KOPT-K1 (cell line): Measurements from ENCODE around the gene NHLRC1.

Experiments
- H3K27ac ChIP-seq: fragments of 200-600 bp; sonication (generic); 2 replicates; pipeline ENCODE4 v1.5.1; 2016; ENCODE audit warnings: antibody characterized with exemption, mild to moderate bottlenecking, low read depth, low read length; ENCODE audit not compliant: poor library complexity, severe bottlenecking
- H3K36me3 ChIP-seq: fragments of 200-600 bp; sonication (generic); 2 replicates; pipeline ENCODE4 v1.5.1; 2017; ENCODE audit warnings: antibody characterized with exemption, mild to moderate bottlenecking, low read length, moderate library complexity; ENCODE audit not compliant: insufficient read depth
- H3K9me3 ChIP-seq: fragments of 200-600 bp; sonication (generic); 2 replicates; pipeline ENCODE4 v1.5.1; 2017; ENCODE audit warnings: antibody characterized with exemption, low read length, mild to moderate bottlenecking; ENCODE audit not compliant: insufficient read depth, poor library complexity, severe bottlenecking

The NHLRC1 gene

GRCh38 chr6:18115356-18115755, 7.1 kb downstream of the NHLRC1 start:
- Histone ChIP-seq H3K9me3 (no peaks in the 10 kb centered on the region), H3K36me3 (no peaks in the 10 kb centered on the region), H3K27ac (no peak overlapping the region)

GRCh38 chr6:18110162-18110561, 12.3 kb downstream of the NHLRC1 start:
- no peak overlapping the region for H3K27ac ChIP-seq
- no peaks in the 10 kb centered on the region for H3K9me3 ChIP-seq
- no peaks in the 10 kb centered on the region for H3K36me3 ChIP-seq

GRCh38 chr6:18107061-18107460, 15.4 kb downstream of the NHLRC1 start:
- Histone ChIP-seq H3K9me3 (no peaks in the 10 kb centered on the region), H3K36me3 (no peaks in the 10 kb centered on the region), H3K27ac (no peak overlapping the region)

GRCh38 chr6:18102783-18103509, 19.5 kb downstream of the NHLRC1 start:
- H3K9me3 ChIP-seq = no peaks in the 10 kb centered on the region
- no peak overlapping the region for H3K27ac ChIP-seq
- H3K36me3 ChIP-seq = no peaks in the 10 kb centered on the region

- Histone ChIP-seq H3K27ac (no peak overlapping the region), H3K9me3 (no peaks in the 10 kb centered on the region), H3K36me3 (no peaks in the 10 kb centered on the region)
Measured at GRCh38 chr6:18101873-18102272, 20.6 kb downstream of the NHLRC1 start.

GRCh38 chr6:18101271-18101670, 21.2 kb downstream of the NHLRC1 start:
- Histone ChIP-seq H3K9me3 (no peaks in the 10 kb centered on the region), H3K27ac (no peak overlapping the region), H3K36me3 (no peaks in the 10 kb centered on the region)

- no peaks in the 10 kb centered on the region for H3K9me3 ChIP-seq
- H3K27ac ChIP-seq = no peak overlapping the region
- H3K36me3 ChIP-seq = no peaks in the 10 kb centered on the region
Measured at GRCh38 chr6:18100296-18100695, 22.2 kb downstream of the NHLRC1 start.

- Histone ChIP-seq H3K27ac (no peak overlapping the region), H3K36me3 (no peaks in the 10 kb centered on the region), H3K9me3 (no peaks in the 10 kb centered on the region)
Measured at GRCh38 chr6:18099511-18099910, 23.0 kb downstream of the NHLRC1 start.

- Histone ChIP-seq H3K27ac (no peak overlapping the region), H3K9me3 (no peaks in the 10 kb centered on the region), H3K36me3 (no peaks in the 10 kb centered on the region)
Measured at GRCh38 chr6:18096423-18096822, 26.1 kb downstream of the NHLRC1 start.

GRCh38 chr6:18091382-18091781, 31.1 kb downstream of the NHLRC1 start:
- H3K36me3 ChIP-seq = no peaks in the 10 kb centered on the region
- H3K27ac ChIP-seq = no peak overlapping the region
- peaks cover 6% of the 10 kb centered on the region for H3K9me3 ChIP-seq

GRCh38 chr6:18090349-18090786, 32.1 kb downstream of the NHLRC1 start:
- H3K36me3 ChIP-seq = no peaks in the 10 kb centered on the region
- no peak overlapping the region for H3K27ac ChIP-seq
- peaks cover 6% of the 10 kb centered on the region for H3K9me3 ChIP-seq

- Histone ChIP-seq H3K27ac (no peak overlapping the region), H3K36me3 (no peaks in the 10 kb centered on the region), H3K9me3 (peaks cover 6% of the 10 kb centered on the region)
Measured at GRCh38 chr6:18088419-18089296, 33.8 kb downstream of the NHLRC1 start.

GRCh38 chr6:18087396-18088165, 34.9 kb downstream of the NHLRC1 start:
- no peak overlapping the region for H3K27ac ChIP-seq
- H3K36me3 ChIP-seq = no peaks in the 10 kb centered on the region
- peaks cover 6% of the 10 kb centered on the region for H3K9me3 ChIP-seq

- Histone ChIP-seq H3K36me3 (no peaks in the 10 kb centered on the region), H3K27ac (no peak overlapping the region), H3K9me3 (no peaks in the 10 kb centered on the region)
Measured at GRCh38 chr6:18081025-18081668, 41.3 kb downstream of the NHLRC1 start.

GRCh38 chr6:18080544-18080943, 41.9 kb downstream of the NHLRC1 start:
- Histone ChIP-seq H3K36me3 (no peaks in the 10 kb centered on the region), H3K27ac (no peak overlapping the region), H3K9me3 (peaks cover 3% of the 10 kb centered on the region)
